ENCODE data around the gene ACSL5.

Gene ACSL5

DNA sequence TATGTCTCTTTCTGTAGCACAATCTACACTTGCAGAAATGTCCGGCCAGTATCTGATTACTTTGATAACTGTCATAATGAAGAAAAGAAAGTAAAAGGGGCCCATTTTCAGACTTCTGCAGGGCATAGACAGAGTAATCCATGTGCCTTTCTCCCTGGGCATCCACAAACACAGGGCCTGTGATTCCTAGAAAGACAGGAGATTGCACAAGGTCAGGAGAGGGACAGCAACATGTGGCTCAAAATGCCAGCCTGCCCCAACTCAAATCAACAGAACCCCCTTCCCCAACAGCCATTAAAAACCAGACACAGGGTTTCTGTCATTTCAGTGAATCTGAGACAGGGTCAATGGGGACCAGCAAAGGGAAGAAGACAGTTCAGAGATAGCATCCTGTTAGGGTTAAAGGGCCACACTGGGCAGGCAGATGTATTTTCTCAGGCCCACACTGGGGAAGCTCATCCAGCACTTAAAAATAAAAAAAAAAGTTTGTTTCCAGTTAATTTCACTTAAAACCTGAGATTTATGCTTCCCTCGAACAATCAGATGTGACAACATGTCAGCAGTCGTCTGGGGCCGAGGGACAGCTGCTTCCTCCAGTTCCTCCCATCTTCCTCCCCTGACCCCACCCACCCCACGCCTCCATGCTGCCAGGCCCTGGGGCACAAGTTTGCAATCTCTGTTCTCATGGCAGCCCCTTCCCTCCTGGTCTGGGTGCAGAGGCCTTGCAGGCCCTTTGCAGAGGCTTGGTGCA, 30.7 kb upstream of the ACSL5 start:
- no peak overlapping the region for H3K4me3 ChIP-seq (ENCODE audit: low read depth, low read length)
- TF ChIP-seq, protein P1, sequence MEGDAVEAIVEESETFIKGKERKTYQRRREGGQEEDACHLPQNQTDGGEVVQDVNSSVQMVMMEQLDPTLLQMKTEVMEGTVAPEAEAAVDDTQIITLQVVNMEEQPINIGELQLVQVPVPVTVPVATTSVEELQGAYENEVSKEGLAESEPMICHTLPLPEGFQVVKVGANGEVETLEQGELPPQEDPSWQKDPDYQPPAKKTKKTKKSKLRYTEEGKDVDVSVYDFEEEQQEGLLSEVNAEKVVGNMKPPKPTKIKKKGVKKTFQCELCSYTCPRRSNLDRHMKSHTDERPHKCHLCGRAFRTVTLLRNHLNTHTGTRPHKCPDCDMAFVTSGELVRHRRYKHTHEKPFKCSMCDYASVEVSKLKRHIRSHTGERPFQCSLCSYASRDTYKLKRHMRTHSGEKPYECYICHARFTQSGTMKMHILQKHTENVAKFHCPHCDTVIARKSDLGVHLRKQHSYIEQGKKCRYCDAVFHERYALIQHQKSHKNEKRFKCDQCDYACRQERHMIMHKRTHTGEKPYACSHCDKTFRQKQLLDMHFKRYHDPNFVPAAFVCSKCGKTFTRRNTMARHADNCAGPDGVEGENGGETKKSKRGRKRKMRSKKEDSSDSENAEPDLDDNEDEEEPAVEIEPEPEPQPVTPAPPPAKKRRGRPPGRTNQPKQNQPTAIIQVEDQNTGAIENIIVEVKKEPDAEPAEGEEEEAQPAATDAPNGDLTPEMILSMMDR (IDR thresholded peaks at IDR 0.05; ENCODE audit: control insufficient read depth, extremely low read depth, insufficient read depth) = no peak
- DNase-seq (ENCODE audit: low read depth) = no peak

DNA sequence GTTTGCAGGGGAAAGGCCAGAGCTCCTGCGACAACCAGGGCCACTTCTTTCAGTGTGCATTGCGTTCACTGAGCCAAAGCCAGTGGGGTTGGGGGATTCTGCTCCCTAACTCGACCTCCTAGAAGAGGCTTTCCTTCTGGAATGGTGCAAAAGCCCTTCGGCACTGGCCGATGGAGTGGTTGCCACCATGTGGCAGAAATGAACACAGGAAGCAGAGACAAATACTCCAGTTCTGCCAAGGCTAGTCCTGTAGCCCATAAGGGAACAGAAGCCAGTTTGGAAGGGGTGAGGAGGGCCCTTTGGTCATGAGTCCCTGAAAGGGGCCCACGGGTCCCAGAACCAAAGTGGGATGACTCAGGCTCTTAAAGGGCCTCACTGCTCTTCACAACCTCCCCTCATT, 29.7 kb upstream of the ACSL5 start:
- no peak for DNase-seq (ENCODE audit: low read depth)
- TF ChIP-seq, protein P1 (IDR thresholded peaks at IDR 0.05; ENCODE audit: control insufficient read depth, extremely low read depth, insufficient read depth) = no peak
- H3K4me3 ChIP-seq (ENCODE audit: low read depth, low read length) = no peak overlapping the region

DNA sequence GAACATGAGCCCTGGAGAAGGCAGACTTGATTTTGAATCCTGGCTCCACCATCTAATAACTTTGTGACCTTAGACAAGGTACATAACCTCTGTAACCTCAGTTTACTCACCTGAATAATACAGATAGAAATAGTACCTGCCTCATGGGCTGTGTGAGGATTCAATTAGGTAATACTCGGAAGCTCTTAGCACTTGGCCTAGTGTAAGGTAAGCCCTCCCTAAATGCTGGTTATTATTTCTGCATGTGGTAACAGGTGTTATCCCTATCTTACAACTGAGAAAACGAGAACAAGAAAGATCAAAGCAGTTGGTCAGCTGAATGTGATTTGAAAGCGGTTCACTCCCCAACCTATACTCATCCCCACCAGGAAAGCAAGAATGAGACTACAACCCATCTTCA, 28.7 kb upstream of the ACSL5 start:
- DNase-seq (ENCODE audit: low read depth) = no peak
- H3K4me3 ChIP-seq (ENCODE audit: low read depth, low read length) = no peak overlapping the region
- TF ChIP-seq, protein P1 (IDR thresholded peaks at IDR 0.05; ENCODE audit: control insufficient read depth, extremely low read depth, insufficient read depth) = no peak

DNA sequence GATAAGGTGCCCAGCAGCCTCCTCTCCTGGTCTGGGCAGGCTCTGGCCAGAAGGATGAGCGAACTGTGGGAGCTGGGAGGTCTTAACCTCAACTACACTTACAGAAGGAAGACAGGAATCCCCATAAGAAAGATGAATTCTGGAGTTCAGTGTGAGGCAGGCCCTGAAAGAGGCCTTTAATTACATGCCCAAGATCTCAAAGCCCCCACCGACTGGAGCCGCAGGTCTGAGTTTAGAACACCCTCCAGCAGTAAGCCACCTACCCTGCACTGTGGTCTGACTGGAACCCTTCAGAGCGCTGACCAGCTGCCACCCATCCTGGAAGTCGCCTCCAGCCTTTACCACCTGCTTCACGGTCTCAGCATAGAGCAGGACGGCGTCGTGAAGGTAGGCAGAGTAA, 28.2 kb upstream of the ACSL5 start:
- TF ChIP-seq, protein P1 (IDR thresholded peaks at IDR 0.05; ENCODE audit: control insufficient read depth, extremely low read depth, insufficient read depth) = no peak
- no peak for DNase-seq (ENCODE audit: low read depth)
- H3K4me3 ChIP-seq (ENCODE audit: low read depth, low read length) = no peak overlapping the region

DNA sequence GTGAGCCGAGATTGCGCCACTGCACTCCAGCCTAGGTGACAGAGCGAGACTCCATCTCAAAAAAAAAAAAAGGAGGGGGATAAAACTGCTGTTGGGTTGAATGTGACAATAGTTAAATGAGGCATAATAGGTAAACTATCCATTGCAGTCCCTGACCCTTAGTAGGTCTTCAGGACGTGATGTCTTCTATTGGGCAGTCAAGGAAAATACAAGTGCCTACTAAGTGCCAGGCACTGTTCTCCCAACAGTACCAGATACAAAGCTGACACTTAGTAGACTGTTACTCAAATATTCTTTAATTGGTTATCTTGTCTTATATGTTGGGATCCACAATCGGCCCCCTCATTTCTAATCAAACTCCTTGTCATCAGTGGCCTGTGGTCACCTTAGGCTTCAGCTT, 27.1 kb upstream of the ACSL5 start:
- TF ChIP-seq, protein P1 (IDR thresholded peaks at IDR 0.05; ENCODE audit: control insufficient read depth, extremely low read depth, insufficient read depth) = no peak
- DNase-seq (ENCODE audit: low read depth) = no peak
- no peak overlapping the region for H3K4me3 ChIP-seq (ENCODE audit: low read depth, low read length)

DNA sequence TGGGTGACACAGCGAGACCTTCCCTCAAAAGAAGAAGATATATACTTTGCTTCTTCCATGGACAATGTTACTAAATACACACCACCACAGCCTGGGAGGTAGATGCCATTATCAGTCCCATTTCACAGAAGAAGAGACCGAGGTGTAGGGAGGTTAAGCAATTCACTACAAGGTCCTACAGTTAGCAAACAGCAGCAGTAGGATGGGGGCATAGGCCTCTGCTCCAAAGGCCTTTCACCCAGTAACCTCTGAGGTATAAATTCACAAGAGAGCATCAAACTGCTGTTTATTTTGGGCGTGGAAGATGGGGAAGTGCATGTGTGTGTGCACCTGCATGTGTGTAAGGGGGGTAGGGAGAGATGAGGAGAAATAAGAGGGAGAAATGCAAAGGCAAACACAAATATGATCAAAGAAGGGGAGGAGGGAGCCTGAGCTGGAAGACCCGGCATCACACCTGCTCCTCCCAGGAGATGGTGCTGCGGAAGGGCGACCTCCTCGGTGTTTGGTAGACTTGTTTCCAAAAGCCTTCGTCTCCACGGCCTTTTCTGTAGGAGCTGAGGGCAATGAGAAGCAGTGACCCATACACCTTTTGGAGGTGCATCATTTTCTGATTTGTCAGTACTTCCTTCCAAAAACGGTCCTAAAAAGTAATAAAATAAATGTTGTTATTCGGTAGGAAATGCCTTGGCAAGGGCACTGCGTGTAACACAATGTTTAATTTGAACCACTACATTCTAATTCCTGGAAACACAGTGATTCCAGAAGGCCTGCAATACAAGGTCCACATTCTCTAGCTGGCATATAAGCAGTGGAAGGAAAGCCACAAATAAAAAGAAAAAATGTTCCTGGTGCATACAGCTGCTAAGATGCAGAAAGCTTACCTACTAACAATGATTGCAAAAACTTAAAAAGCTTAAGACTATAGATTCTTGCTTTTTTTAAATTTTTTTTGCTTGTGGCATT, 25.9 kb upstream of the ACSL5 start:
- no peak overlapping the region for H3K4me3 ChIP-seq (ENCODE audit: low read depth, low read length)
- TF ChIP-seq, protein P1 (IDR thresholded peaks at IDR 0.05; ENCODE audit: control insufficient read depth, extremely low read depth, insufficient read depth) = no peak
- no peak for DNase-seq (ENCODE audit: low read depth)

Data from LNCaP clone FGC (cell line).